Measurements from ENCODE around the gene RNF150.

Gene RNF150

GRCh38 chr4:140969296-140969695, 164.0 kb downstream of the RNF150 start:
- no peak for DNase-seq

GRCh38 chr4:140968371-140968770, 164.9 kb downstream of the RNF150 start:
- DNase-seq = no peak

GRCh38 chr4:140963883-140964282, 169.4 kb downstream of the RNF150 start:
- DNase-seq = no peak

GRCh38 chr4:140955641-140956040, 177.6 kb downstream of the RNF150 start:
- DNase-seq = no peak

- DNase-seq = no peak
Observed at GRCh38 chr4:140952717-140953116, 180.6 kb downstream of the RNF150 start.

- no peak for DNase-seq
Observed at GRCh38 chr4:140947506-140947905, 185.8 kb downstream of the RNF150 start.

GRCh38 chr4:140945106-140945505, 188.2 kb downstream of the RNF150 start:
- DNase-seq = no peak

GRCh38 chr4:140944572-140944971, 188.7 kb downstream of the RNF150 start:
- no peak for DNase-seq

- no peak for DNase-seq
Observed at GRCh38 chr4:140944199-140944515, 189.1 kb downstream of the RNF150 start.

- DNase-seq = no peak
Observed at GRCh38 chr4:140943486-140944198, 189.6 kb downstream of the RNF150 start.

- no peak for DNase-seq
Observed at GRCh38 chr4:140940589-140940988, 192.7 kb downstream of the RNF150 start.

GRCh38 chr4:140937866-140938265, 195.4 kb downstream of the RNF150 start:
- DNase-seq = no peak

GRCh38 chr4:140935254-140935653, 198.0 kb downstream of the RNF150 start:
- DNase-seq = no peak

- DNase-seq = no peak
Observed at GRCh38 chr4:140932501-140933045, 200.7 kb downstream of the RNF150 start.

GRCh38 chr4:140931911-140932310, 201.4 kb downstream of the RNF150 start:
- no peak for DNase-seq

- DNase-seq = no peak
Observed at GRCh38 chr4:140930557-140930956, 202.7 kb downstream of the RNF150 start.

GRCh38 chr4:140930011-140930410, 203.3 kb downstream of the RNF150 start:
- DNase-seq = no peak

GRCh38 chr4:140928880-140929279, 204.4 kb downstream of the RNF150 start:
- DNase-seq = no peak

- DNase-seq = no peak
Observed at GRCh38 chr4:140926672-140927071, 206.6 kb downstream of the RNF150 start.

- DNase-seq = no peak
Observed at GRCh38 chr4:140925417-140925816, 207.9 kb downstream of the RNF150 start.

- DNase-seq = no peak
Observed at GRCh38 chr4:140924761-140925392, 208.4 kb downstream of the RNF150 start.

GRCh38 chr4:140906993-140907962, 226.0 kb downstream of the RNF150 start:
- DNase-seq = no peak

GRCh38 chr4:140904904-140905303, 228.4 kb downstream of the RNF150 start:
- no peak for DNase-seq
